ENCODE data around the gene RND1. TPM values are rescaled to one million over a fixed set of nuclear protein-coding genes. Genes with fewer than 3 reads are reported as not detected.
A peak's percentile ranks its signal among the peaks of the same experiment; 100 is the strongest.

RND1 gene
- polyA plus RNA-seq, 3 donors: 0.40 to 0.49 TPM; not detected in 1

- intact Hi-C loops (cut with micrococcal nuclease): no loop called here
- H3K27ac Mint-ChIP-seq: no peak overlapping the region
- Histone ChIP-seq H3K79me2 (ENCODE audit: insufficient read depth, low read length) (no peaks in the 10 kb centered on the region), H3K27ac (ENCODE audit: low read depth in 1 of 2, low read length in 2 of 2) (no peak overlapping the region), H4K20me1 (ENCODE audit: insufficient read depth, low read length) (peaks cover 7% of the 10 kb centered on the region), H2AFZ (ENCODE audit: insufficient read depth, low read depth, low read length, poor library complexity, severe bottlenecking) (no peak overlapping the region), H3K4me2 (replicated peaks; ENCODE audit: extremely low read depth, low read length, poor library complexity, severe bottlenecking) (no peak overlapping the region), H3K4me1 (ENCODE audit: control insufficient read depth in 1 of 2, insufficient read depth in 2 of 2, low read length in 2 of 2) (peaks cover 0 to 6% of the 10 kb centered on the region in 2 donors), H3K9ac (ENCODE audit: insufficient read depth, low read length, poor library complexity, severe bottlenecking) (no peak overlapping the region), H3K9me3 (replicated peaks in 1 of 2; ENCODE audit: control insufficient read depth in 1 of 2, insufficient read depth in 1 of 2, low read length in 2 of 2) (no peaks in the 10 kb centered on the region), H3K36me3 (replicated peaks in 1 of 2; ENCODE audit: control insufficient read depth in 1 of 2, insufficient read depth in 2 of 2, low read length in 2 of 2) (peaks cover 2 to 6% of the 10 kb centered on the region in 2 donors), H3K27me3 (ENCODE audit: control insufficient read depth in 2 of 2, insufficient read depth in 2 of 2, low read length in 2 of 2) (peaks cover 6 to 21% of the 10 kb centered on the region in 2 donors), H3K4me3 (replicated peaks in 1 of 3; ENCODE audit: low read depth in 2 of 3, low read length in 3 of 3) (no peak overlapping the region)
- peaks cover under 1 to 3% of the 10 kb centered on the region in 2 donors for H3K36me3 Mint-ChIP-seq
- no peak for TF ChIP-seq CTCF (IDR thresholded peaks at IDR 0.05)
- H3K9me3 Mint-ChIP-seq: no peaks in the 10 kb centered on the region
- WGBS (ENCODE audit: insufficient coverage): 97% methylated on average over 8 of the region's 11 CpGs
- no peak overlapping the region for H3K4me3 Mint-ChIP-seq
- DNase-seq: peak in 1 of 3 donors; percentile 2
- peaks cover 17 to 25% (median 24%) of the 10 kb centered on the region in 3 donors for H3K27me3 Mint-ChIP-seq (ENCODE audit: low read depth in 3 of 3)
- H3K4me1 Mint-ChIP-seq: peaks cover 5% of the 10 kb centered on the region
These were observed 42.4 kb downstream of the RND1 start for GRCh38 chr12:48823281-48823680.

- intact Hi-C loops (cut with micrococcal nuclease): no loop called here
- H3K36me3 ChIP-seq (replicated peaks in 1 of 2; ENCODE audit: control insufficient read depth in 1 of 2, insufficient read depth in 2 of 2, low read length in 2 of 2): peaks cover 0 to under 1% of the 10 kb centered on the region in 2 donors
- H3K4me1 Mint-ChIP-seq: peaks cover 10% of the 10 kb centered on the region
- DNase-seq: peak in 1 of 3 donors; percentile 1
- 100% methylated on average over 1 of the region's 2 CpGs for WGBS (ENCODE audit: insufficient coverage)
- H3K27me3 Mint-ChIP-seq (ENCODE audit: low read depth in 3 of 3): peaks cover 22 to 31% (median 30%) of the 10 kb centered on the region in 3 donors
- H3K4me3 Mint-ChIP-seq: no peak overlapping the region
- no peaks in the 10 kb centered on the region for H3K79me2 ChIP-seq (ENCODE audit: insufficient read depth, low read length)
- H3K9me3 Mint-ChIP-seq: peaks cover 0 to under 1% (median 0%) of the 10 kb centered on the region in 7 donors
- H3K27ac Mint-ChIP-seq: no peak overlapping the region
- peaks cover 6 to 11% of the 10 kb centered on the region in 2 donors for H3K4me1 ChIP-seq (ENCODE audit: control insufficient read depth in 1 of 2, insufficient read depth in 2 of 2, low read length in 2 of 2)
- H3K9ac ChIP-seq (ENCODE audit: insufficient read depth, low read length, poor library complexity, severe bottlenecking): no peak overlapping the region
- no peak for TF ChIP-seq CTCF (IDR thresholded peaks at IDR 0.05)
- H2AFZ ChIP-seq (ENCODE audit: insufficient read depth, low read depth, low read length, poor library complexity, severe bottlenecking): no peak overlapping the region
- no peaks in the 10 kb centered on the region for H3K36me3 Mint-ChIP-seq
- peaks cover 7 to 27% of the 10 kb centered on the region in 2 donors for H3K27me3 ChIP-seq (ENCODE audit: control insufficient read depth in 2 of 2, insufficient read depth in 2 of 2, low read length in 2 of 2)
- no peak overlapping the region for H3K4me3 ChIP-seq (replicated peaks in 1 of 3; ENCODE audit: low read depth in 2 of 3, low read length in 3 of 3)
- H4K20me1 ChIP-seq (ENCODE audit: insufficient read depth, low read length): peaks cover 1% of the 10 kb centered on the region
- H3K27ac ChIP-seq (ENCODE audit: low read depth in 1 of 2, low read length in 2 of 2): no peak overlapping the region
- H3K9me3 ChIP-seq (replicated peaks in 1 of 2; ENCODE audit: control insufficient read depth in 1 of 2, insufficient read depth in 1 of 2, low read length in 2 of 2): no peaks in the 10 kb centered on the region
- H3K4me2 ChIP-seq (replicated peaks; ENCODE audit: extremely low read depth, low read length, poor library complexity, severe bottlenecking): no peak overlapping the region
These were observed 43.0 kb downstream of the RND1 start for GRCh38 chr12:48822711-48823110.

Data from CD14-positive monocyte (primary cell).